PFSK-1 (cell line): Measurements from ENCODE around the gene PHETA1.

ENCODE experiments used
- FOXP2 ChIP-seq: optimal IDR thresholded peaks from 2 replicates; pipeline ENCODE3; 2011; ENCODE audit warnings: borderline replicate concordance, control low read depth, inconsistent platforms; ENCODE audit not compliant: insufficient read depth; ENCODE audit errors: extremely low read length, extremely low read depth
- POLR2AphosphoS5 ChIP-seq: IDR thresholded peaks from 2 replicates; pipeline ENCODE4 v1.6.1; 2012; ENCODE audit warnings: low read depth, mild to moderate bottlenecking, control low read depth, low read length, moderate library complexity
- REST ChIP-seq, 2 experiments: IDR thresholded peaks; 2 replicates each; pipeline versions ENCODE4 v1.6.1 to v1.8.0; 2011 to 2012; ENCODE audit warnings: low read depth in 2 of 2, low read length in 2 of 2, control low read depth in 1 of 2, inconsistent platforms in 1 of 2, mild to moderate bottlenecking in 1 of 2, moderate library complexity in 1 of 2; ENCODE audit not compliant: insufficient read depth in 1 of 2
- SIN3A ChIP-seq: IDR thresholded peaks from 2 replicates; pipeline ENCODE4 v1.6.1; 2012; ENCODE audit warnings: mild to moderate bottlenecking, low read length, moderate library complexity, borderline replicate concordance; ENCODE audit not compliant: insufficient read depth
- TAF1 ChIP-seq: IDR thresholded peaks from 2 replicates; pipeline ENCODE4 v1.6.1; 2012; ENCODE audit warnings: low read length, control low read depth, borderline replicate concordance; ENCODE audit not compliant: insufficient read depth

Gene PHETA1

DNA sequence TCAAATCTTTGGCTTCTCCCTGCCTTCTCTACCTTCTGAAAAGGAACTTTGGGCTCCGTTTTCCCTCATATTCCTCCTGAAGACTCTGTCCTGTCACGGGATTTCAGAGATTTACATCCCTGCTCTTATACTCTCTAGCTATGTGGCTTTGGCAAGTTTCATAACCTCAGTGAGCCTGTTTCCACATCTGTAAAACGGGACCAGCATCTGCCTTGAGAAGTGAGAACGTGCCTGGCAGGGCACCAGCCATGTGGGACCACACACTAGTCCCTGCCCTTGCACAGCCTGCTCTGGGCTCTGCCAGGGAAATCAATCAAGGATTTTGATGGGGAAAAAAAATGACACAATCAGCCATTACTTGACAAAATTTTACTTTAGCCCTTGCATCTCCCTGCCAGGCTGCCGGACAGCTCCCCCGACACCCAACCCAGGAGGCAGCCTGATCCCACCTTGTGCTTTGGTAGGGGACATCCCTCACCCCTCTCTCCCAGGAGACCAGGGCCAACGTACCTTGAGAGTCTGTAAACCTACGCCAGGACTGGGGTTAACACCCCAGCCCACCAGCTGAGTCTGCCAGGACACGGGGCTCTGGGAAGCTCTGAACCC lies 8.5 kb downstream of the PHETA1 start:
- no peak for TF ChIP-seq SIN3A
- no peak for TF ChIP-seq FOXP2
- TF ChIP-seq TAF1 = no peak
- TF ChIP-seq POLR2AphosphoS5 = no peak
- no peak for TF ChIP-seq REST (IDR thresholded peaks at IDR 0.05; ENCODE audit: insufficient read depth in 1 of 2, low read depth in 2 of 2, low read length in 2 of 2)

GRCh38 chr12:111359914-111360276 lies 9.0 kb downstream of the PHETA1 start:
- TF ChIP-seq SIN3A = no peak
- no peak for TF ChIP-seq TAF1
- no peak for TF ChIP-seq FOXP2
- TF ChIP-seq POLR2AphosphoS5 = no peak
- TF ChIP-seq REST (IDR thresholded peaks at IDR 0.05; ENCODE audit: insufficient read depth in 1 of 2, low read depth in 2 of 2, low read length in 2 of 2) = no peak

- no peak for TF ChIP-seq REST (IDR thresholded peaks at IDR 0.05; ENCODE audit: insufficient read depth in 1 of 2, low read depth in 2 of 2, low read length in 2 of 2)
- TF ChIP-seq SIN3A = no peak
- no peak for TF ChIP-seq POLR2AphosphoS5
- TF ChIP-seq FOXP2 = no peak
- no peak for TF ChIP-seq TAF1
Observed at GRCh38 chr12:111359231-111359913, 9.5 kb downstream of the PHETA1 start.

GRCh38 chr12:111355201-111355925 lies 13.5 kb downstream of the PHETA1 start:
- TF ChIP-seq SIN3A (no peak), REST (IDR thresholded peaks at IDR 0.05; ENCODE audit: insufficient read depth in 1 of 2, low read depth in 2 of 2, low read length in 2 of 2) (no peak), TAF1 (no peak), FOXP2 (no peak), POLR2AphosphoS5 (no peak)
